ENCODE measurements around the gene ANTXR1.

ANTXR1 gene

DNA sequence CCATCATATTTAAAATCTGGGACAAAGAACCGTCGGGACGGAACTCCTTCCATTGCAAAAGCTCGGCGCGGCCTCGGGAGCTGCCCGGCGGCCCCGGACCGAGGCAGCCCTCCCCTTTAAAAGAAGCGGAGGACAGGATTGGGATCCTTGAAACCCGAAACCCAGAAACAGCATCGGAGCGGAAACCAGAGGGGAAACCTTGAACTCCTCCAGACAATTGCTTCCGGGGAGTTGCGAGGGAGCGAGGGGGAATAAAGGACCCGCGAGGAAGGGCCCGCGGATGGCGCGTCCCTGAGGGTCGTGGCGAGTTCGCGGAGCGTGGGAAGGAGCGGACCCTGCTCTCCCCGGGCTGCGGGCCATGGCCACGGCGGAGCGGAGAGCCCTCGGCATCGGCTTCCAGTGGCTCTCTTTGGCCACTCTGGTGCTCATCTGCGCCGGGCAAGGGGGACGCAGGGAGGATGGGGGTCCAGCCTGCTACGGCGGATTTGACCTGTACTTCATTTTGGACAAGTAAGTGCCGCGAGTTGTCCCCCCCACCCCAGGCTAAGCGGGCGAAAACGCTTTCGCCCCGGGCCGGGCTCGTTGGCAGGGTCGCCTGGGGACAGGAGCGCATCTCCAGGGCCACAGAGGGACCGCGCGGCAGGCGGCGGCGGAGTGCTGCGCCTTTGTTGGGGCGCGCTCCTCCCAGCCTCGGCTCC is at the start of gene ANTXR1:
TSS of gene ANTXR1 (plus strand) at position 38 of the 698 bp plus-strand sequence. CDS start at position 359, 321 bp downstream.
- peak; percentile 95 for DNase-seq

GRCh38 chr2:68964282-68964681 is 48.7 kb upstream of the ANTXR1 start:
- DNase-seq: no peak

- DNase-seq: no peak
These were observed 44.8 kb upstream of the ANTXR1 start for GRCh38 chr2:68968221-68968620.

GRCh38 chr2:68969736-68970490 is 43.1 kb upstream of the ANTXR1 start:
- DNase-seq: no peak

GRCh38 chr2:68970566-68971265 is 42.3 kb upstream of the ANTXR1 start:
- no peak for DNase-seq

DNA sequence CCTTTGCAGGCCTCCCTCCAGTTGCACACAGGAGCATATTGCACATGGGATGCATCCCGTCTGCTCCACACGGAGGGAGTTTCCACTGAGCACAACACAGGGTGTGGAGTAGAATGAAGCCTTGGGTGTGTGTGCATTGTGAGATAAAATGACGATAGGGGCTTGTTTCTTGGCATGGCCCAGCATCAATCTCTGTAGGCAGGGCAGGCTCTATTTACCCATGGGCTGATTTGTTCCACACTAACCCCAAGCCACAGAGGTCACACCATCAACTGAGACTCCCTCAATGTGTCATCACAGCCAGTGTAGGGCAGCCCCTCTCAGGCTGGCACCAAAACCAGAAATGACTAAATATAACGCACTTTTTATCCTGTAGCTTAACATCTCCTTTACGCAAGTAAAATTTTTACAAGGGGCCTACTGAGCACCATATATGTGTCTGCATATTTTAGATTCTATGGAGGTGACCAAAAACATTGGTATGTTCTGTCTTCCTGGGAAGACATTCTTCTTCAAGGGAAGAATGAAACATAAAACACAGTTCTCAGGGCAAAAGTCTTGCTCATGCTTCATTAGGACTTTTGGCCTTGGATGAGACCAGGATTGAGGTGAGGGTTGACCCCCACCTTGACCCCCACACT is 41.3 kb upstream of the ANTXR1 start:
- peak; percentile 17 for DNase-seq

GRCh38 chr2:68974251-68974650 is 38.7 kb upstream of the ANTXR1 start, which contains the start of gene GKN1:
GKN1 (plus strand) TSS chr2:68974636; CDS start chr2:68974678, 42 bp downstream.
- no peak for DNase-seq

GRCh38 chr2:68974946-68975665 is 37.9 kb upstream of the ANTXR1 start:
- DNase-seq: peak; percentile 34

DNA sequence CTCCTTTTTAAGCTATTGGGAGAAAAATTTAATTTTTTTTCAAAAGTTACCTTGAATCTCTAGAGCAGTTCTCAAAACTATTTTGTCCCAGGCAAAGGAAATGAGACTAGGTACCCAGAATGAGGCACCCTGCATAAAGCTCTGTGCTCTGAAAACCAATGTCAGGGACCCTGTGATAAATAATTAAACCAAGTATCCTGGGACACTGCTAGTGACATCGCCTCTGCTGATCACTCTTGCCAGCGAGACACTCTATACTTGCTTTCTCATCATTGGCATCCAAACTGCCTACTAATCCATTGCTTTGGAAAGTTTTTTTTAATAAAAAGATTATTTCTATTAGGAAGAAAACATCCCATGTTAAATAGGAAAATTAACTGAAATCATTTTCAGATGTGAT is 37.1 kb upstream of the ANTXR1 start:
- DNase-seq: no peak

- DNase-seq: no peak
These were observed 35.5 kb upstream of the ANTXR1 start for GRCh38 chr2:68977453-68977852.

DNA sequence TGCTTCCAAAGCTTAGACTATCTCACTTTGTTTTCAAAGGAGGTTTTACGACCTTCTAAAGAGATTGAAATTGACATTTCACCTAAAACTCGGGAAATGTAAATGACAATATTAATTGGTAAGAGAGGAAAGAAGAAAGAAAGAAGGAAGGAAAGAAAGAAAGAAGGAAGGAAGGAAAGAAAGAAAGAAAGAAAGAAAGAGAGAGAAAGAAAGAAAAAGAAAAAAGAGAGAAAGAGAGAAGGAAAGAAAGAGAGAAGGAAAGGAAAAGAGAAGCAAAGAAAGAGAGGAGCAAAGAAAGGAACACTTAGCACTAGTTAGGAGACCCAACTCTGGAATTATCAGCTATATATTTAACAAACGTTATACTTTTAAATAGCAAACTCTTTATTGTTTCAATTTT is 34.9 kb upstream of the ANTXR1 start:
- no peak for DNase-seq

GRCh38 chr2:68980956-68981355 is 32.0 kb upstream of the ANTXR1 start:
- DNase-seq: no peak

DNA sequence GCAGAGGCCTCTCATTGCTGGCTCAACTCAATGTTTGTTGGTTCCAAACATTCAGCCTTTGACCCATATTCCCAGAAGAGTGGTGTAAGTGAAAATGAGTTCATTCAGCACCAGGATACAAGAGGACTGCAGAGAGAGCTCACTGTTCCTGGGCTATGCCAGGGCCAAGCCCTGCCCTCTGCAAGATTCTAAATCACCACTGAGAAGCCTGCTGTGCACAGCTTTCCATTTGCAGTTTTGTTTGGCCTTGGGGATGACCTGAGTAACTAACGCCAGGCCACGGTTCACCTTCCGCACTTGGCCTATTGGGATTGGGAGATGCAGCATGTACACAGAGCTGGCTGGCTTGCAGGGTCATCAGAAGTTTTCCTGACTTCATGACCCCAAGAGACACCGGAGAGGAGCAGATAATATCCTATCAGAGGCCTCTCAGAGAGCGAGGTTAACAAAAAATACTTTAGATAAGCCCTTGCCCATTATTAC is 25.9 kb upstream of the ANTXR1 start:
- DNase-seq: no peak

DNA sequence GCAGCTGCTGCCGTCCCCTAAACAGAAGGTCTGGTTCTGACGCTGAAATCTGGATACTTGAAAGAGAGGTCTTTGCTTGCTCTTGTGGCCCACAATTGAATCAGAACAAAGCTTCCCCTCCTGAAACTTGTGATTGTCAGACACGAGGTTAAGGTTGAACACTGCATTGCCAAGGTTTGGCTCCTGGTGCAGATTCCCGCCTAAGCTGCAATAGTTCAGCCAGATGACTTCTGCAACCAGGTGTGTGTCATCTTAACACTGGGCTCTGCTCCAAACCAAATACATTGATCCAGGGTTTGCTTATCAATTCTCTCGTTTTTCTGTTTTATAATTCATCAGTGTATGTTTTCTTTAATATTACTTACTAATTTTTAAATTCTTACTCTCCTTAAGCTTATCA is 23.9 kb upstream of the ANTXR1 start:
- DNase-seq: no peak

- no peak for DNase-seq
These were observed 20.6 kb upstream of the ANTXR1 start for GRCh38 chr2:68992341-68992740.

DNA sequence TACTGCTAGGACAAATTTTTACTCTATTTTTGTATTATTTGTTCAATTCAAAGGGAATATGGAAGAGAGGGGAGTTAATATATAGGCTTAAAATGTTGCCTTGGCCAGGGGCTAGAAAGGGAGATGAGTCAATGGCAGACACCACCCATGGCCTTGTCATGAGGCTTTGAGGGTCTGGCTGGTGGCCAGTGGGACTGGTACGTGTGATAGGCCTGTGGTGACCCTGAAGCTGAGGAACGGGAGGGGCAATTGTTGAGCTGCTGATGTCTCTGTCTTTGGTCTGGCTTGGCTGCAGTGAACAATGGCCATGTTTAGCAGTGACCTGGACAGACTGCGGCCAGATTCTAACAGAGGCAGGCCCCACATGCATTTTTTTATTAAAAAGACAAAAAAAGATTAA is 20.0 kb upstream of the ANTXR1 start:
- DNase-seq: no peak

DNA sequence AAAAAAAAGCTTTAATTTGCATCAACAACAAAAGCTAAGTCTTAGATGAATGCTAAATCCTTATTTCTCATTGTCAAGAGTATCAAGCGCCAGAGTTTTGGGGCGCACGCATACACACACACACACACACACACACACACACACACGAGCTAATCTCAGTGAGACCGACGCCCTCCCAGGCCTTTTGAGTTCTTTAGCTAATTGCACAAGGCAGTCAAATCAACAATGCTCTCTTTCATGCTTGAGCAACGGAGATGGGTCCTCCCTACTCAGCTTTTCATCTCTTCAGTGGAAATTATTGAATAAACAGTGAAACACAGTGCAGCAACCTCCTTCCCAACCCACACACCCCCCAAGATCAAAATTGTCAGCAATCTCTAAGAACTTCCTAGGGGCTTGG is 19.3 kb upstream of the ANTXR1 start:
- no peak for DNase-seq

- no peak for DNase-seq
These were observed 18.1 kb upstream of the ANTXR1 start for GRCh38 chr2:68994864-68995263.

DNA sequence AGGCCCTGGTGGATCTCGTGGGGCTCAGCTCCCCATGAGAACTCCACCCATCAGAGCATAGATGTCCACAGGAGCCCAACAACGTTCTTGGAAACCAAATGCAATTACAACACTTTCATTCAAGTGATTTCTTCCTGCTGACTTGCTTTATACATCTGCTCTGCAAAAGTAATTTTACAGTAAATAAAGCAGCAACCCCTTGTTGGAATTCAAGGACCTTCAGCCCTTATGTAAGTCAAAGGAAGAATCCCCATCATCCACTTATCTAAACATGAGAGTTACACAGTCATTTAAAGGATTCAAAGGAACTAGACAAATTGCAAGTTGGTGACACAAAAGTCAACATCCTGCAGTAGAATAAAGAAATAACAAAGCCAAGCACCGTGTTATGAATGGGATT is 17.1 kb upstream of the ANTXR1 start:
- no peak for DNase-seq

GRCh38 chr2:68997401-68997800 is 15.6 kb upstream of the ANTXR1 start:
- no peak for DNase-seq

- no peak for DNase-seq
These were observed 11.1 kb upstream of the ANTXR1 start for GRCh38 chr2:69001879-69002278.

DNA sequence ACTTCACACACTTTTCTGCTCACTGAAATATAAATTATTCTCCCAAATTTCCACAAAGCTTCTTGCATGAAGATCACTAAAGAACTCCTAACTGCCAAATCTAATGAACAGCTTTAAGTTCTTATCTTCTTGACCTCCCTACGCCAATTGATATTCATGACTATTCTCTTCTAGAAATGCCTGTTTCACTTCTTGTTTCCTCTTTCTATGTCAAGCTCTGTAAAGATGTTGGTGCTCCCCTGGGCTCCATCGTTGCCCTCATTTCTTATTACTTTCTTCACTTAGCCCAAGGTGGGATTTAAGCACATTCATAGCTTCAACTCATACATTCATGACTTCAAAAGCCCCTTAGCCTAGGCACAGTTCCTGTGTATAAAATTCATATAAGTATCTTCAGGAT is 9.2 kb upstream of the ANTXR1 start:
- DNase-seq: no peak
